ENCODE measurements around the gene DACT1.
"Not testable (repeated sequence)": the region's sequence is repeated elsewhere in the genome, so short reads cannot be mapped to it uniquely, and the experiment has no call there.

Gene DACT1, protein sequence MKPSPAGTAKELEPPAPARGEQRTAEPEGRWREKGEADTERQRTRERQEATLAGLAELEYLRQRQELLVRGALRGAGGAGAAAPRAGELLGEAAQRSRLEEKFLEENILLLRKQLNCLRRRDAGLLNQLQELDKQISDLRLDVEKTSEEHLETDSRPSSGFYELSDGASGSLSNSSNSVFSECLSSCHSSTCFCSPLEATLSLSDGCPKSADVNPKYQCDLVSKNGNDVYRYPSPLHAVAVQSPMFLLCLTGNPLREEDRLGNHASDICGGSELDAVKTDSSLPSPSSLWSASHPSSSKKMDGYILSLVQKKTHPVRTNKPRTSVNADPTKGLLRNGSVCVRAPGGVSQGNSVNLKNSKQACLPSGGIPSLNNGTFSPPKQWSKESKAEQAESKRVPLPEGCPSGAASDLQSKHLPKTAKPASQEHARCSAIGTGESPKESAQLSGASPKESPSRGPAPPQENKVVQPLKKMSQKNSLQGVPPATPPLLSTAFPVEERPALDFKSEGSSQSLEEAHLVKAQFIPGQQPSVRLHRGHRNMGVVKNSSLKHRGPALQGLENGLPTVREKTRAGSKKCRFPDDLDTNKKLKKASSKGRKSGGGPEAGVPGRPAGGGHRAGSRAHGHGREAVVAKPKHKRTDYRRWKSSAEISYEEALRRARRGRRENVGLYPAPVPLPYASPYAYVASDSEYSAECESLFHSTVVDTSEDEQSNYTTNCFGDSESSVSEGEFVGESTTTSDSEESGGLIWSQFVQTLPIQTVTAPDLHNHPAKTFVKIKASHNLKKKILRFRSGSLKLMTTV

DNA sequence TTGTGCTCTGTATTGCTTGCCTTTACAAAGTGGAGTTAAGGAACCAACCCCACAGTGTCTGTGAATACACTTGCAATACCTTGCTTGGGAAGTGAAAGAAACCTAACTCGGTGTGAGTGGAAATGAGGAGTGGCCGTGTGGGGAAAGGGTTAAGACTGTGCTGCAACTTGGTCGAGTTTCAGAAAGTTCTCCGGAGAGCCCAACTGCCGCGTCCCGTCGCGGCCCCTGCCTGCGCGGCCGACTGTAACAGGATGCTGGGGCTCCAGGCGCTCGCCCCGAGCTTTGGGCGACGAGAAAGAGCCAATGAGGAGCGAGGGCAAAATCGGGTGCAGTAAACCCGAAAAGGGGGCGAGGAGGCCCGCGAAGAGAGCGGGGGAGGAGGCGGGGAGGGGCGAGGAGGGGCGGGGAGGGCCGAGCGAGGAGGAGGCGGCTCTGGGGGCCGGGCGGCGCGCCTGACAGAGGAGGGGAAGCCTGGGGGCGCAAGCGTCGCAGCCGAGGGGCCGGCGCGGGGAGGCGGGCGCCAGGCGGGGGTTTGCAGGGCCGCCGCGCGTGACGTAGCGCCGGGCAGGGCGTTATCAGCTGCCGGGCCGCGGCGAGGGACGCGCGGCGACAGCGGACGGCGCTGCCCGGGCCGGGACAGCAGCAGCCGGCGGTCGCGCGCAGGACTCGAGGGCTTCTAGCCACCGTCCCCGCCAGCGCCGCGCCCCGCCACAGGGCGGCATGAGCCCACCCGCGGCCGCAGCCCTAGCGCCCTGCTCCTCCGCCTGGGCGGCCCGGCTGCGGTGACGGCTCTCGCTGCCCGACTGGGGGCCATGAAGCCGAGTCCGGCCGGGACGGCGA lies at the start of gene DACT1:
Gene DACT1 (plus strand): TSS at position 572 of the 840 bp plus-strand sequence. CDS start 241 bp downstream, at position 813.
- peak; percentile 74 to 76 for DNase-seq (ENCODE audit: low read depth in 2 of 2)

DNA sequence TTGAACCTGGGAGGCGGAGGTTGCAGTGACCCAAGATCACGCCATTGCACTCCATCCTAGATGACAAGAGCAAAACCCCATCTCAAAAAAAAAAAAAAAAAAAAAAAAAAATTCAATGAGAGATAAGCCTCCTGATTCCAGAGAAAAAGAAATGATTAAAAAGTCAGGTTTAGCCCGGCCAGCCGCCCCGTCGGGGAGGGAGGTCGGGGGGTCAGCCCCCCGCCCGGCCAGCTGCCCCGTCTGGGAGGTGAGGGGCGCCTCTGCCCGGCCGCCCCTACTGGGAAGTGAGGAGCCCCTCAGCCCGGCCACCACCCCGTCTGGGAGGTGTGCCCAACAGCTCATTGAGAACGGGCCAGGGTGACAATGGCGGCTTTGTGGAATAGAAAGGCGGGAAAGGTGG lies 49.4 kb upstream of the DACT1 start:
- not testable (repeated sequence) for DNase-seq (ENCODE audit: low read depth in 2 of 2)

DNA sequence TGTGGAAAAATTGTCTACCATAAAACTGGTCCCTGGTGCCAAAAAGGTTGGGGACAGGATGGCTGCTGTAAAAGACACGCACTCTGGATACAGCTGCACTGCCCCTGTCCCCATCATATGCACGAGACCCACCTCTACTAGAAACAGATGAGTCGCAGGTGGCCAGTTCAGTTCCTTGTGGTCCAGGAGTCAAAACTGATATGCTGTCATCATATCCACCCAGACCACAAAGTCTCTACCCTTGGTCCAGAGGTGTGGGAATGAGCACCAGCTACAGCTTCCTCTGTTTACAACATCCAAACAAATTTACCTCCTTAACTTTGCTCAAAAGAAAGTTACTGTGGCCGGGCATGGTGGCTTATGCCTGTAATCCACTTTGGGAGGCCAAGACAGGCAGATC lies 43.8 kb upstream of the DACT1 start:
- DNase-seq (ENCODE audit: low read depth in 2 of 2): no peak

DNA sequence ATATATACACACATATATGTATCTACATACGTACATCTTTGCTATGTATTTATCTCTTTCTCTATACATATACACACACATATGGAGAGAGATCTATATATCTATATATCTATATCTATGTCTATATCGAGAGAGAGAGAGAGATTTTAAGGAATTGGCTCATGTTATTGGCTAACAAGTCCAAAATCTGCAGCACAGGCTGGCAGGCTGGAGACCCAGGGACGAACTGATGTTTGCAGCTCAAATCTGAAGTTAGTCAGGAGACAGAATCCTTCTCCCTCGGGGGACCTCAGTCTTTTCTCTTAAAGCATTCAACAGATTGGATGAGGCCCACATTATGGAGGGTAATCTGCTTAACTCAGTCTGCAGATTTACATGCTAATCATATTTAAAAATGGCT lies 40.7 kb upstream of the DACT1 start:
- DNase-seq (ENCODE audit: low read depth in 2 of 2): no peak

DNA sequence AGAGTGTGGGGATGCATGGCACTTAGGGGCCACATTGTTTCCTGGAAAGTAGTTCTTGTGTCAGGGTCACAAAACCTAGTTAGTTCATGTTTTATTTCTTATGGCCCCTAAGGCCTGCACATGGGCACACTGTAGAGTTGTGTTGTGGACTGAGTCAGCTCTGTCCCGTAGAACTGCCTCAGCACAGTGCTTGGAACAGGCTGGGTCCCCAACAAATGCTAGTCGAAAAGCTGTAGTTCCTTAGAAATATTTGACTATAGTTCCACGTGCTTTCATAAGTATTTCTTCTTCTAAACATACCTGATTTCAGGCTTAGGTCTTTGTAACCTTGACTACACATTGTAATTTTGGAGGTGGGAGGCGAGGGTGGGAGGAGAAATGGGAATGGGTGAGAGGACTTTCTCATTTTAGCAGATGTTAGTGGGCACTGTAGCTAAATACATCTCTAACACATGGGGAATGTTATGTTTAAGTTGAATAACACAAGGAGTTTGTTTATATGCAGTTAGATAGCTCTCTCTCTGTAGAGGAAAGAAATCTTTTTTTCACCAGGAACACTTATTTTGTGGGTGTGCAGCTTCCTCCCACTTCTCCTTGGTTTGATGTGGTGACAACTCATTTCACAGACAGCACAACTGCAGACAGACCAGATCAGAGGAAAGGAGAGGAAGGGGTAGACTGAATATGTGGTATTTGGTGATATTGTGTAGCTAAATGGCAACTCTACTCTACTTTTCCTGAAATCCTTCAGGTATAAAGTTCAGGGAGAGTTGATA lies 39.5 kb upstream of the DACT1 start:
- no peak for DNase-seq (ENCODE audit: low read depth in 2 of 2)

DNA sequence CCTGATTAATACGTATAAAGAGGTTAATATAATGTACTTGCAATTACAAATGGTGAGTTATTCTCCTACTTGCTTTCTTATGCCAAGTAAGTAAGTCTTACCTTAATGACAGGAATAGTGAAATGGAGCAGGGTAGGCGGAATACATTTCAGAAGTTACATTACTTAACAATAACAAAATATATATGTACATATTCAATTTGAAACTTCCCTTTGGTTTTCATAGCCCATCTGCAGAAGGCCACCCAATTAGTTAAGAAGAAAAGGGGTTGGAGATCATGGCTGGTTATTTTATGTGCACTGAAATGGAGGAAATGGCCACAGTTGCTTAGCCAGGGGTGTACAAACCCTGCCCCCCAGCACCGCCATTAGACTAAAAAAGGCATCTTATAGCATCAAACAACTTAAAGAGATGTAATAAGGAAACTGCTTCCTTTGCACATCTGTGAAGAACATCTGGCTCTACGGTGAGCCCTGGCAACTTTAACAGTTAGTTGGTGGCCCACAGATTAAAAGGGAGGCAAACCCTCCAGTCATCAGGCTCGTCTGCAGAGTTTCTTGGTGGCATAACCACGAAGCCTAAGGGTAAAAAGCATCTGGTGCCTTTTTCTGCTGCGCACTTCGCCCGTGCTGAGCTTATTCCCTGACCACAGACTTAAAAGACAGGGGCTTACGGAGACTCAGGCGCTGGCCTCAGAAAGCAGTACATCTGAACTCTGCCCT lies 38.8 kb upstream of the DACT1 start:
- DNase-seq (ENCODE audit: low read depth in 2 of 2): no peak

DNA sequence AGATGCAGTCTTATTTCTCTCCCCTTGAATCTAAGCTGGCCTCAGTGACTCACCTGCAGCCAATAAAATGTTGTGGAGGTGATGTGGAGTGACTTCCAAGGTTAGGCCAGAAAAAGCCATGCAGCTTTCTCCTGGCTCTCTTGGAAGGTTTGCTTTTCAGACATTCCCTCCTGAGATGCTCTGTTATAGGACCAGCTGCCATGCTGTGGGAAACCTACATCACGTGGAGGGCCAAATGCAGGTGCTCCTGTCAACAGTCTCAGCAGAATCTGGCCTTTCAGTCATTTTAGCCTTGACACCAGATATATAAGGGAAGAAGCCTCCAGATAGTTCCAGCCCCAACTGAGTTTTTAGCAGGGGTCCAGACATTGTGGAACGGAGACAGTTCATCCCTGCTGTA lies 38.1 kb upstream of the DACT1 start:
- no peak for DNase-seq (ENCODE audit: low read depth in 2 of 2)

DNA sequence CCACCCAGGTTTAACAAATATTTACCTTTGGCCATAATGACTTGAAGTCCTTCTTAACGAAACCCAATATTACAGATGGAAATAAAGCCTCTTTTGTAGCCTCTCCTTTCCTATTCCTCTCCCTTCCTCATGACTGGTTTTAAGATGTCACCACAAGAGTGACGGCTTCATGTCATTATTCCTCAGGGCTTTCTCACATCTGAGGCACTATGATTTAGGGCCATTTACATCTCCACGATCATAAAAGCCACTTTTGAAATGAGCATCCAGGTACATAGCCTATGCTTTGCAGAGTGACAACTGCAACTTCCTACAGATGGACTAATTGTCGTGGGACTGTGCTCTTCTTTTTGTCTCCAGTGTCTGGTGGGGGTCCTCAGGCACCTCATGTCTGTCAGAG lies 32.3 kb upstream of the DACT1 start:
- no peak for DNase-seq (ENCODE audit: low read depth in 2 of 2)

DNA sequence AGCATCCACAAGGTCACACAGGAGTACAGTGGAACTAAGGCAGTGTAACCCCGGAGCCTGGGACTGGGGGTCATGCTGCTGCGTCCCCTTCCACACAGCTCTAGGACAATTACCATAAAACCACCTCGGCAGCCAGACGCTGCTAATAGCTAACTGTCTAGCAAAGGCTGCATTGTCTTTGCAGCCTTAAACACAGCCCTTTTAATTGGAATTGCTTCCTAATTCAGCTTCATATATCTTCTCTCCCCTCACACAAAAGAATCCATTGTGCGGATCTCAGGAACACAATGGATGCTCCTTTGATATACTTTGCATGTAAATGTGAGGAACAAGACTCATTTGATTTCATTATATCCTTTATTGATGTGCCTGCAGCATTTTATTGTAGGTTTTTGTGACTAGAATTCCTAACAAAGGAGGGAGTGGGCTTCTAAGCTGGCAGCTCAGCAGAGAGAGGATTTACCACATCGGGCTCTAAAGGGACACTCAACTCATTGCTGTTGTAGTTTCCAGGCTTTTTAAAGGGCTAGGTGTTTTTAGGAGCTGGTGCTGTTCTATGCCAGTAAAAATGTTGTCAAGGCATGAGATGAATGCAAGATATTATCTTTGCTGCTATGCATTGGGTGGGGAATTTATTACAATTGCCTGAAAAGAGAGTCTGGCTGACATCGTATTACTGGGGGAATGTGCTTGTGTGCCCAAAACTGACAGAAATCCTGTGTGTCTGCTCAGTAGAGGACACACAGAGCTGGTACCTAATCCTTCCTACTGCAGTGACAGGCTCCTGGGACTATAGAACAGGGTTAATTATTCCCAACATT lies 30.4 kb upstream of the DACT1 start:
- no peak for DNase-seq (ENCODE audit: low read depth in 2 of 2)

DNA sequence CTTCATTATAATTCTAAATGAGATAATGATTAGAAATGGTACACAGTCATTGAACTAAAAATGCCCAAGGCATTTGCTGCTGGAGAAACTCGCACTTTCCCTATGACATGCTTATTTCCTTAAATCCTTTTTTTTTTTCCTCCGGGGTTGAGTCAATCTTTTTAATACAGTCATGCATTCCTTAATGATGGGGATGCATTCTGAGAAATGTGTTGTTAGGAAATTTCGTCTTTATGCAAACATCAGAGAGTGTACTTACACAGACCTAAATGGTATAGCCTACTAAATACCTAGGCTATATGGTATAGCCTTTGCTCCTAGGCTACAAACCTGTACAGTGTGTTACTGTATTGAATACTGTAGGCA lies 29.8 kb upstream of the DACT1 start:
- peak; percentile 48 to 53 for DNase-seq (ENCODE audit: low read depth in 2 of 2)

DNA sequence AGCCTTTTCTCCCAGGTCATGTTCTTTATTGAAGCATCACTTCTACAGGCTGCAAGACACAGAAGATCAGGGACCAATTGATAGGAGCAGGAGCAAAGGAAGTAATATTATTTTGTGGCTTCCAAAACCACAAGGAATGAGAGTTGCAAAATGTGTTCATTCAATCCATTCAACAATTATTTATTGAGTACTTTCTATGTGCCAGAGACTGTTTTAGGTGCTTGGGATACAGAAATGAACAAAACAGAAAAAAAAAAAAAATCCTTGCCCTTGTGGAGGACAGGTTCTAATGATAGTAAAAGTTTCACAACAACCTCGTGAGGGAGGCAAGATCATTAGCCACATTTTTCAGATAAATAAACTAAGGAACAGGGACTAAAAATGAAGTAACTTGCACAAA lies 20.1 kb upstream of the DACT1 start:
- DNase-seq (ENCODE audit: low read depth in 2 of 2): no peak

DNA sequence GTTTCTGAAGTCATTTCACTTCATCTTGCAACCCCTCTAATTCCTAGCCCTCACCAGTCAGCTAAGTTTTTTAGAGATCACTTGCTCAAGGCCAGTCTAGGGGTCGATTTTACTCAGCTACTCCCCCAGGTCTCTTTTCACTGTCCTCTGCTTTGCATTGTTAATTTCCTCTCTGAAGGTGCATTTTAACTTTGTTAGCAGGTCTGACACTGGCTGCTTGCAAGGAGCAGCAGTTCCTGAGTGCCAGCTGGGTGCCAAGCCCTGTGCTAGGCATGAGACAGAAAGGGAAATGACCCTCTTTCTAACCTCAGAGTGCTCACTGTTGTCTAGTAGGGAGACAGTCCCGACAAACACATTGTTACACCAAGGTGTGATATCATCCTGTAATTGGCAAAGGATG lies 17.8 kb upstream of the DACT1 start:
- DNase-seq (ENCODE audit: low read depth in 2 of 2): no peak

DNA sequence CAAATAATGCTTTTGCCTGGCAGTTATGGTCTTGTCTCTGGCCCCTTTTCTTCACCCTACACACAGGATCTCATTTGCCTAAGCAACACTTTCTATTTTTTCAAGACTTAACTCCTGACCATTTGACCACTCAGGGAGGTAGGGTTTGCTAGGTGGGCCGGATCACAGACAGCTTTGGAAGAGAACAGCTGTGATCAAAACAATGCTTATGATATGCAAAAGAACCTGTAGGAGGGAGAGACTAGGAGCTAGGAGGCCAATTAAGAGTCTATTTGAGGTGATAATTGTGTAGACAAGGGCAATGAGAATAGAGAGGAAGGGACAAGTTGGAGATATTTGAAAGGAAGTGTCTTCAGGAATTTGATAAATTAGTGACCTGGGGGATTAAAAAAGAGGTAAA lies 12.3 kb upstream of the DACT1 start:
- no peak for DNase-seq (ENCODE audit: low read depth in 2 of 2)

DNA sequence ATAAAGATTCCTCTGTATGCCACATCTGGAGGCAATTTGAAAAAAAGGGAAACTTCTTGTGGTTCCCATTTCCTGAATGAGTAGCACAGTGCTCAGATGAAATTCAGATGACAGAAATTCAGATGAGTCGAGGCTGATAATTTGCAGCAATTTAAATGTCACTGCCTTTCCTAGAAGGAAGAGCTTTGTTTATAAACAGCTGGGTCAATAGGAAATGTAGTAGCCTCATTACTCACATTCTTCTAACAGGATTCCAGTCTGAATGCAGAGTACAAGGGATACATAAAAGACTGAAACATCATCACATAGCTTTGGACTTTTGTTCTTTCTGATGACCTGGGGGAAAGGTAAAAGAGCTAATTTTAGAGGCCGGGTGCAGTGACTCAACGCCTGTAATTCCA lies 11.3 kb upstream of the DACT1 start:
- peak; percentile 58 to 65 for DNase-seq (ENCODE audit: low read depth in 2 of 2)

DNA sequence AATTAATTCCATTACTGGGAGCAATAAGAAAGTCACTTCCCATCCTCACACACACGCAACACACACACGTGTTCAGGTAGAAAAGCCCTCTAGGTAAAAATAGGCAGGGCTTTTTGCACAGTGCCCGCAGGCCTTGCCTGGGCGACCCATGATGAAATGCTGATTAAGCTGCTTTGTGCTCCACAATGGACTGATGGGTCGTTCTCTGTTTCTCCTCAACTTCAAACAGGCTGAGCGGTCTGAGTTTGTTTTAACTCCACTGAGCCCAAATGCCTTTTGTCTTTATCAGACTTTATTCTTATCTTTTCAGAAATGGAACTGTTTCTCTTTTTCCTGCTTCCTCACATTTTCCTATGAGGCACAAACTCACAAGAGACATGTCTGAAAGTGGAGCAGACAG lies 9.4 kb upstream of the DACT1 start:
- no peak for DNase-seq (ENCODE audit: low read depth in 2 of 2)

DNA sequence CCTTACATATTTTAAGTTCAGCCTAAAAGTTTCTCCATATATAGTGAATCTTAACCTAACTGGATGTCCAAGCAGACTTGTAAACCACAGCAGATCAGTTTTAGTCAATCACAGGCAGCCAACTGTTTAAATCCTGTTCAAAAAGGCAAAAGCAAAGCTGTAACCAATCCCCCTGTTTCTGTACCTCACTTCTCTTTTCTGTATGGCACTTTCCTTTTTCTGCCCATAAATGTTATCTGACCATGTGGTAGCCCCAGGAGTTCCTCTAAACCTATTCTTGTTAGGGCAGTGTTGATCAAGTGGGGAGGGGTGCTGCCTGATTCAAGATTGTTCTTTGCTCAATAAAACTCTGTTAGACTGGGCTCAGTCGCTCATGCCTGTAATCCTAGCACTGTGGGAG lies 8.5 kb upstream of the DACT1 start:
- DNase-seq (ENCODE audit: low read depth in 2 of 2): no peak

DNA sequence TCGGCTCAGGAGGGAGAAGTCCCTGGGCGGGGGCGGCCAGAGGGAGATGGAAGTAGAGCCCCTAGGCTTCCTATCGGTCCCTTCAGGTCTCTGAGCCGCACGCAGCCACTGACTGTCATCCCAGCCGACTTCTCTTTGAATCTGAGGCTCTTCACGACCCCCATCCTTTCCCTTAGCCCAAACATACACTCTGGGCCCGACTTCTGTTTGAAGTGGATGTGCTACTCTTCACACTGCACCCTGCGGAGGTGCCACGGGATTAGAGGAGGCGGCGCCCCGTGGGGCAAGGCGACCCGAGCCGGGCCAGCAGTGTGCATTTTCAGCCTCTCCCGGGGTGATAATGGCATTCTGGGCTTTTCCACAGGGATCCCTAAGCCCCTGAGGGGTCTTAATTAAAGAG lies 6.0 kb upstream of the DACT1 start:
- no peak for DNase-seq (ENCODE audit: low read depth in 2 of 2)

DNA sequence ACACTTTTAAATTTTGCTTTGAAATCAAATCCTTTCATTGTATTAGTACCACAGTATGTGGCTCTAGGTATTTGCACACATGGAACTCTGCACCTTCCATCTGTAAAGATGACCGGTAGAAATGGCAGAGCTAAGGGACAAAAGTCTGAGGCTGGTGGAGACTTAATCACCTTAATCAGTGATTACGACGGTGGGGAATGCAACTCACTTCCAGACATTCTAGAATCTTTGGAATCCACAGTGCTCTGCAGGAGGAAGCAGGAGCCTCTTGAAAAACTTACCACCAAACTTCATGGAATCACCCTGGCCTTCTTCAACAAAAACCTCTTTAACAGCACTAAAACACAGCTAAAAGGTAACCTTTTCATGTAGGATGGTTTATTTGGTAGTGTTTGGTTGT lies 3.9 kb upstream of the DACT1 start:
- DNase-seq (ENCODE audit: low read depth in 2 of 2): no peak

DNA sequence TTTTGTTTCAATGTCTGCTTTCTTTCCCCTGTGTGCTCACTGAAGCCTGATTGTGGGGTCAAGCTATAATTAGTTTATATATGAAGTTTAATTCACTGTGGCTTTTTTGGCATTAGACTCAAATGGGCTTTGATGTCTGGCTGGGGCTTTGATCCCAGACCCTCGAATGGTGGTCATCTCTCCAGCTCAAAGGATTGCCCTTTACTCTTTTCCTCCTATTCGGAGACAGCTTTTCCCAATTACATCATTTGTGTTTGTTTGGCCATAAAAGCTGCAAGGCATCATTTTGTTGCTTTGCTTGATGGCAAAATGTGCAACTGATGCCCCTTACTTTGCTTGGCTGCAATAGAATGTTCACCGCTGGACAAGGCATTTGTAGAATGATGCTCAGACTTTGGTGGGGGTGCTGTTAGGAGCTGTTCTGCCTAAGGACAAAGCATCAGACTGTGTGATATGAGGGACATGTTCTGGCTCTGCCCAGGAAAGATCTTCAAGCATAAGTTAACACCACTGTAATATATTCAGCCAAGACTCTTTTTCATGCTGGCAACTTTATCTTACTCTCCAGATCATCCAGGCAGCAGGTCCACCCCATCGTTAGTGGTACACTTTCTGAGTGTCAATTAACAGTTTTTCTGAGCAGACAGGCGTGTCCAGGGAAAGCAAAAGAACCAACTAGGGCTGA lies 3.2 kb upstream of the DACT1 start:
- DNase-seq (ENCODE audit: low read depth in 2 of 2): no peak

All from fibroblast of skin of left biceps (primary cell).